Measurements from ENCODE around the gene CABLES1.

DNA sequence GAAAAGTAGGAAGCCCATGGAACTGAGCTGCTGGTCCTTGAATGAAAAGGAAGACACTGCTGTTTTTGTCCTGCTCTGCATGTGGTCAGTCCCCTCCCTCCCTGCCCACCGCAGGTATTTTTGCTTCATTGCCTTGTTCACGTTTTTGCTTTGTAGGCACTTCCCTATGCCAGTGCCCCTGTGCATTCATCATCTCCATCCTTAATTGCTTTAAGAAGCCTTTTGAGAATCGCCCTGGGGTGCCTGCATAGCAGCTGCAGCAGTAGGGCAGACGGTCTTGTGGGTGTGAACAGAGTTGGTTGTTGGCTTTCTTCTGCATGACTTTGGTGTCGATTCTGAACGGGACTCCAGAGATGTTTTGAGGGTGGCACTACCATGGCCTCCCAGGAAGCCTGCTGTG lies 97.0 kb downstream of the CABLES1 start:
- TF ChIP-seq POLR2A (IDR thresholded peaks at IDR 0.05) (no peak), CTCF (IDR thresholded peaks at IDR 0.05) (no peak)

Data from uterus (tissue), 2 donors.